ELF-1 (cell line): ENCODE measurements around the gene FAM131B.
"Not testable (repeated sequence)": the region's sequence is repeated elsewhere in the genome, so short reads cannot be mapped to it uniquely, and the experiment has no call there.

Experiments
- DNase-seq: peaks from one replicate; pipeline ENCODE4 v3.0.0-alpha.2; 2016; ENCODE audit warnings: low read depth, low spot score

Gene FAM131B

DNA sequence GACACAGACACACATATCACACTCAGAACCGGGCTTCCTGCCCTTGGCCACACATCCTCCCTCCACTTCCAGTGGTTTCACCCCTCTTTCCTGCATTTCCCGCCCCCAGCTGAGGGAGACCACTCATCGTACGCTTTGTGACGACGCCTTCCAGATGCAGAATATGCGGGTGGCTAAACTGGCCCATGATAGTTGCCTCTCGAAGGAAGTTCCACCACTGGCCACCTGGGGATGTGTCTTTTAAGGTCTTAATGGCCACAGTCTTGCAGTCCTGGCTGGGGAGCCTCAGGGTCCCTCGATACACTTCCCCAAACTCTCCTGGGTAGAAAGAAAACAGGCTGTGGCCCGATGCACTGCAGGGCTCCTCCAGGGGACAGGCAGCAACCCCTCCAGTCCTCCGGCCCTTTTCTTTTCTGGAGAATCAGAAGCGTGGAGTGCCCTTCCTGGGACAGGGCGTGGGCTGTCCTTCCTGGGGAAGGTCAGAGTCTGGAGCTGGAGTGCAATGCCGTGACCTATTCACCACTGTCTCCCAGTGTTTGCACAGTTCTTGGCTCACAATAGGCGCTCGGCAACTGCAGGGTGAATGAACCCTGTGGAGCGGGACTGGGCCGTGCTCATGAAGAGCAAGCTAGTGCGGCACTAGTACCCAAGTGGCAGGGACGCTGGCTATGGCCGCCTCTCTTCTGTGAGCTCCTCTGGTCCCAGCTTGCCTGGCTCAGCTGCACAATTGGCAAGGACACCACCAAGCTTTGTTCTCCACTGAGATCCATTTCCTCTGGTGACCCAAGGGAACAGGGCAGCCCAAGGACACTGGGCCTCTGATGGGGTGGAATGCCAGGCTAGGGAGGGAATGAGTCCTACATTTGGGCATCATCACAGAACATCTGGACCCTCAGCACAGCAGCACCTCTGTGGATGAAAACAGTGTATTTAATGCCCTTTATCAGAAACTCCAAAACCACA is 33.0 kb upstream of the FAM131B start:
- no peak for DNase-seq

- DNase-seq, result no peak
Observed at GRCh38 chr7:143394777-143395176, 32.3 kb upstream of the FAM131B start.

DNA sequence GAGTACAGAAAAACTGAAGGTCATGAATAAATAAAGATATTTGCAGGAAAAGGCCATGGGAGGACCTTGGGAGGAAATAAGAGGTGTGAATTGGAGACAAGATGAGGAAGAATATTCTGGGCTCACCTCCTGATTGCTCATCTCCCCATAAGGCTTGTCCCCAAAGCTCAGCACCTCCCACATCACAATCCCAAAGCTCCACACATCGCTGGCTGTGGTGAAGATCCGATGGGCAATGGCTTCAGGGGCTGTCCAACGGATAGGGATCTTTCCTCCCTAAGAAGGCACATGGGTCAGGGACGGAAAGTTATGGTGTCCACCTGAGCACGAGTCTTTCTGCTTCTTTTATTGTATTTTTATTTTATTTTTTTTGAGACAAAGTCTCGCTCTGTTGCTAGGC is 31.6 kb upstream of the FAM131B start:
- DNase-seq, result no peak

- no peak for DNase-seq
Observed at GRCh38 chr7:143393267-143394041, 30.9 kb upstream of the FAM131B start.

- DNase-seq, result no peak
Observed at GRCh38 chr7:143392875-143393266, 30.4 kb upstream of the FAM131B start.

DNA sequence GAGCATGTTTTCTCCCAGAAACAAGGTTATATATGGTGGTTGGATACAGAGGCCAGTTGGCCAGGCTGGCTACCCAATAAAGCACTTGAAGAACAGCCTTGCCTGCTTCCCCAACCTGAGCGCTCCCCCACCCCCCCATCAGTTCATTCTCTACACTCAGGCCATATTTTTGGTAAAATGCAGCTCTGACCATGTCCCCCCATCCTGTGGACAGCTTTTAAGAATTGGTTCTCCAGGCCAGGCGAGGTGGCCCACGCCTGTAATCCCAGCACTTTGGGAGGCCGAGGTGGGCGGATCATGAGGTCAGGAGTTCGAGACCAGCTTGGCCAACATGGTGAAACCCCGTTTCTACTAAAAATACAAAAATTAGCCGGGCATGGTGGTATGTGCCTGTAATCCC is 29.9 kb upstream of the FAM131B start:
- not testable (repeated sequence) for DNase-seq

DNA sequence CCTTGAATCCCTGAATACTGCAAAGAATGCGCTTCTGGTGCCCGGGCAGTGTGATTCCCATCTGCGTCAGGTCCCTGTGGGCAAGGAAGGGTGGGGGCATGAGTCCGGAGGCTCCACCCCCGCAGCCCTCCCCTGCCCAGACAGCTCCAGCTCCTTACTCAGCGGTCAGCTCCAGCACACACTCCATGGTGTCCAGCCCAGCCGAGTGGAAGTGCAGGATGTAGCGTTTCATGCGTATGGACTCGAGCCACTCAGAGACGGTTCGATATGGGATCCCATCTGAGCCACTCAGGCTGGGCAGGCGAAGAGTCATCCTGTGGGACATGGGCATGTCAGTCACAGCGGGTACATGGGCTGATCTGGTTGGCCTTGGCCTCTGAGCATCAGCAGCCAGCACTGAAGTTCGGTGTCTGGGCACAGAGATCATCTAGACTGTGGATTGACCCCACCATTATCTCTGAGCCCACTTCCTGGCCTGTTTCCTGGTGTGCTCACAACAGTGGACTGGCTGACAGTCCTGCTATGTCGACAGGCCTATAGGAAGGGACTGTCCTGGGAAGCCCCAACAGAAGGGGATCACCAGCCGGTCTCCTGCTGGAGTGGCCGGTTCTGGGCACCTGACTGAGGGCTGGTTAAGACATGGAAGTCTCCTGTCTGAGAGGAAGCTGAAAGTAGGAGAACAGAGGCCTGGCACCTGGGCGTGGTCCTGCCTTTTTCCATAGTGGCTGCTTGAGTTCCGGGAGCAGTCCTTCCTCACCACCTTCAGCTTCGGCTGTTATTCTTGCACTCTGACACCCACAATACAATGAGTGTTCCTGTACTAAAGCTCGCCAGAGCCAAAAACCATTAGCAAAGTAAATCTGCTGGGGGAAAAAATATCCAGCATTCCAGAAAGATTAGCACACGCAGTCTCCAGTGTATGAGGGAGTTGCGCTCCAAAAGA is 29.2 kb upstream of the FAM131B start:
- no peak for DNase-seq

DNA sequence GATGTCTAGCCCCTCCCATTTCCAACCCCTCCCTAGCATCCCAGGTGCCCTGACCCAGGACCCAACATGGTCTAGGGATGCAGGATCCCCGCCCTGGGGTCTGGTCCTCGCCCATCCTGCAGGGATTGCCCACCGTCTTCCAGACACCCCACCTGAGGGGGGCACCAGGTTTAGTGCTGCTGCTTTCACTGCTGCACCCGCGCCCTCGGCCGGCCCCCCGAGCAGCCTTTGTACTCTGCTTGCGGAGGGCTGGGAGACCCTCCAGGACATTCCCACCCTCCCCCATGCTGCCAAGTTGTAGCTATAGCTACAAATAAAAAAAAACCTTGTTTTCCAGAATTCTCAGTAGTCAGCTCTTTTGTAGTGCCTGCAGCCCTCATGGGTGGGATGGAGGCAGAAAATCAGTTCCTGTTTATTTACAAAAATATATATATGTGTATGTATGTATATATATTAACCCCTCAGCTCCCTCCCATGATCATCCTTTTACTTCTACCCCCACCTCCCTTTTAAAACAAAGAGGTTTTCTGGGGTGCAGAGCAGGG is 28.3 kb upstream of the FAM131B start:
- no peak for DNase-seq

GRCh38 chr7:143390104-143390772 is 27.7 kb upstream of the FAM131B start:
- DNase-seq, result no peak

GRCh38 chr7:143389316-143390103 is 27.0 kb upstream of the FAM131B start:
- no peak for DNase-seq

GRCh38 chr7:143388491-143389101 is 26.1 kb upstream of the FAM131B start:
- DNase-seq, result no peak

- no peak for DNase-seq
Observed at GRCh38 chr7:143388051-143388450, 25.5 kb upstream of the FAM131B start.

GRCh38 chr7:143387156-143387975 is 24.9 kb upstream of the FAM131B start:
- peak; percentile 37 for DNase-seq

DNA sequence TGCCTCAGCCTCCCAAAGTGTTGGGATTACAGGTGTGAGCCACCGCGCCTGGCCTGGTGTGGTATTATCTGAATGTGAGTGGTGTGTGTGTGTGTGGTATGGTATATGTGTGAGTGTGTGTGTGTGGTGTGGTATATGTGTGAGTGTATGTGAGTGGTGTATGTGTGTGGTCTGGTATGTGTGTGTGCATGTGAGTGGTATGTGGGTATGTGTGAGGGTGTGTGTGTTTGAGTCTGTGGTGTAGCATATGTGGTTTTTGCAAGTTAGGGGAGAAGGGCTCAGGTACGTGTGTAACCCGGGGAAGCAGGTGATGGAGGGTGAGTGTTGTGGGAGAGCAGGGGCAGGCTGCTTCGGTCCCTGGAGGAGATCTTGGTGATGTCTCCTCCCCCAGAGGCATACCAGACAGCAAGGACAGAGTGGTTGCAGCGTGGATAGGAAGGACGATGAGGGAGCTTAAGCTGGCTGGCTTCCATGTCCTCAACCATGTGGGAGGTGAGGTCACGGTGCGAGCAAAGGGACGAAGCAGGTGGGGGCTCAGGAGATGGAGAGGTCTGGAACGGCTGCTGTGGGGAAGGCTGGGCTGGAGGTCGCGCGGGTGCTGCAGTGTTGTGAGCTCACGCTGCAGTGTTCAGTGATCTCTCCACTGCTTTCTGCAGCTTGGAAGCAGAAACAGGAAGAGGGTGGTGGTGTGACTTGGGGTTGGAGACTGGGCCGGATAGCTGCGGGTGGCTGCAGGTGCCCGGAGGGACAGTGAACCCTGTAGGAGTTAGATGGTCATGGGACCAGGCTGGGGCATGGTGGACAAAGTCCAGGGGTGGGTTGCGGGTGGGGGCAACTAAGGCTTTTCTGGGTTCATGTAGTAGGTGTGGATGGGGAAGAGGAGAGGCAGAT is 23.6 kb upstream of the FAM131B start:
- DNase-seq, result no peak

DNA sequence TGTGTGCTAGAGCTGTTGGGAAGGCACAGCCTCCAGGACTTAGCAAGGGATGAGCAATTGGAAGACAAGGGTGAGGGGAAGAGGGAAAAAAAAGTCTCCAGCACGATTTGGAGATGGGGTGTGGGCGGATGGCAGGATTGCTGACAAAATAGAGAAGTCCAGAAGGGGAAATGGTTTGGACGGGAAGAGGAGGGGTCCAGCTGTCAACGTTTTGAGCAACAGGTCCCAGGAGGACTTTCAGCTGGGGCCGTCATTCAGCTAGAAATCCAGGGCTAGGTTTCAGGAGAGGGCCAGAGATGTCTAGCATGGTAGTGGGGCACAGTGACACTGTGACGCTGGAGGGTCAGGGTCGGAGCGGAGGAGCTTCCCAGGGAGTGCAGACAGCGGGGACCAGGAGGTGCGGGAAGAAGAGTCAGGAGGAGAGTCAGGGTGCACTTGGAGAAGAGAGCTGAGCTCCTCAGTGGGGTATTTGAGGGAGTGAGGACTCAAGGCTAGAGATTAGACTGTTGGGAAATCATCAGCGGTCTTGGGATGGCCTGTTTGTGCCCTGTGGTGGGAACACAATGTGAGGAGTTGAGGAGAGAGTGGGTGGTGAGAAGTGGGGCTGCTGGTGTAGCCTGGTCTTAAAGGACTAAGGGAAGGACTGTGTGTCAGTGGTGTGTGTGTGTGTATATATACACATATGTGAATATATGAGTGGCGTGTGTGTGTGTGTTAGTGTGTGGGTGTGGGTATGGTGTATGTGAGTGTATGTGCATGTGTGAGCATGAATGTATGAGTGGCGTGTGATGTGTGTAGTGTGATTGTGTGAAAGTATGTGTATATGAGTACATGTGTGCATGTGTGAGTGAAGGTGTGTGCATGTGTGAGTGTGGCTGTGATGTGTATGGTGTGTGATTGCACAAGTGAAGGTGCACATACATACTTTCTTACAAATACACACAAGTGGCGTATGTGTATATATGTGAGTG is 22.4 kb upstream of the FAM131B start:
- no peak for DNase-seq

DNA sequence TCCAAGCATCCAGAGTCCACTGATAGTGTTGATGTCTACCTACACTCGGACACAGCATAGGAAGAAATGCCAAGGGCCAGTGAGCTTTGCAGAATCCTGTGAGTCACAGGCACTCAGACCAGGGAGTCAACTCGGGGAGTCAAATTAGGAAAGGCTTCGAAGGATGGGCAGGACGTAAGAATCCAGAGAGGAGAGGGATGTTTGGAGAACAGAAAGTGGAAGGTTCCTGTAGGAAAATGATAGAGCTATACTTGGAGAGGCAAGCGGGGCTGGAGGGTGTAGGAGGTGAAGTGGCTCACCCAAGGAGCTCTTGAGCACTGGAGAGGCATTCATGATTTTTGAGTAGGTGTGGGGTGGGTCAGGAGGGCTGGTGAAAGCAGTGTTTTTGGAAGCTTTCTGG is 21.6 kb upstream of the FAM131B start:
- no peak for DNase-seq

DNA sequence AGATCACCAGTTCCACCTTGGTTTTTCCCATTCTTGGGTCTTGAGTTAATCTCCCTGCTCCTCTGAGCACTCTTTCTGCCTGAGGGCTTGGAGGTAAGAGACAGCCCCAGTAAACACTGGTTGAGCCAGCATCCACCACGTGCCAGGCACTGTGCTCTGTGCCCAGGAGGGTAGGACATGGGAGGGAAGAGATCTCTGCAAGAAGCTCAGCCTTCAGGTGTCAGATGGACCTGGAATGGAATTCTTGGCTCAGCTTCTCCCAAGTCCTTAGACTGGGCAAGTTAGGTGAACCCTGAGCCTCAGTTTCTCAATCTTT is 21.1 kb upstream of the FAM131B start:
- DNase-seq, result peak; percentile 11
